ENCODE results near the gene APOOL. TPM values are rescaled to one million over a fixed set of nuclear protein-coding genes. Genes with fewer than 3 reads are reported as not detected.

APOOL gene
- total and polyA plus RNA-seq, 10 of the 15 experiments (the other 5 are each of a cell fraction or from before 2014, with no cell fraction given): 4.4 to 14.7 (median 7.7) TPM

DNA sequence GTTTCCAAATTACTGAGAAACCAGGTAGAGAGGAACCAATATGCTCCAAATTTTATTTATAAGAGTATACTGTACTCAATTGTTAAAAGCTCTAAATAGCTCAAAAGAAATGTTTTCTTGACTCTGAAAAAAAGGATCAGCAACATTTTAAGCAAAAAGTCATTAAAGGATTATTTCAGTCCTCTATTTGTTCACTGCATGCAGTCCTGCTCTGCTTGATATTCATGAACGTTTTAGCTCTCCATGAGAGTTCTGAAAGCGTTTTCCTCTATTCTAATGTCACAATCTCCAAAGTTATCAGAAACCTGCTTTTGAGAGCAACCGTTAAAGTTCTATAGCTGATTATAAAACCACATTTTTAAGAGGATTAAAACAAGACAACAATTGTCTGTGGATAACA is 110.5 kb downstream of the APOOL start:
- in situ Hi-C loops (cut with MboI) (loop anchor here (5.0 kb wide), 1 partner anchor 433 kb away; no protein-coding TSS in a partner anchor), intact Hi-C loops (cut with micrococcal nuclease; ENCODE audit: unreplicated experiment) (loop anchor here (5.0 kb wide), 1 partner anchor 263 kb away; the partner anchor contains the start of gene POF1B)
- DNase-seq (ENCODE audit: low read depth, low spot score) (no peak), FAIRE-seq (no peak), ATAC-seq (no peak)
- no peaks in the 10 kb centered on the region for H4K20me1 ChIP-seq (ENCODE audit: control insufficient read depth, insufficient read depth)
- ChIA-PET POLR2A (no interaction called here), RAD21 (ENCODE audit: unreplicated experiment) (interaction anchor here (1.3 kb wide), 1 partner anchor 430 kb away, joined by 3 read pairs; no protein-coding TSS in a partner anchor), CTCF (interaction anchor here (1.0 to 6.6 kb wide), 6 partner anchors 10 to 432 kb away, joined by 3 to 66 read pairs (median 4); no protein-coding TSS in a partner anchor), SMC1A (ENCODE audit: uncharacterized antibody, unreplicated experiment) (interaction anchor here (0.7 to 2.2 kb wide), 7 partner anchors 10 to 430 kb away, joined by 3 to 6 read pairs (median 4); partner anchors contain the start of gene POF1B)
- no peaks in the 10 kb centered on the region for H3K9me3 ChIP-seq (replicated peaks; ENCODE audit: control insufficient read depth, insufficient read depth, low read length)
- no peaks in the 10 kb centered on the region for H3K4me1 ChIP-seq (ENCODE audit: control insufficient read depth, insufficient read depth, low read length)
- no peak overlapping the region for H3K9ac ChIP-seq (ENCODE audit: control insufficient read depth, insufficient read depth, low read length)
- no peak overlapping the region for H3K4me3 ChIP-seq
- no peak overlapping the region for H3K4me2 ChIP-seq (ENCODE audit: control insufficient read depth, insufficient read depth)
- 8% methylated on average over 3 of the region's 3 CpGs for WGBS (ENCODE audit: insufficient coverage, insufficient replicate concordance, low lambda C conversion rate, missing lambda C conversion rate)
- no peak overlapping the region for H3K27ac ChIP-seq (ENCODE audit: control insufficient read depth, insufficient read depth)
- no peak overlapping the region for H2AFZ ChIP-seq (ENCODE audit: control insufficient read depth, low read depth, low read length)
- no peaks in the 10 kb centered on the region for H3K79me2 ChIP-seq (ENCODE audit: control insufficient read depth, insufficient read depth, low read length)
- H3K27me3 ChIP-seq (replicated peaks in 1 of 2; ENCODE audit: control insufficient read depth in 2 of 2, insufficient read depth in 2 of 2, low read length in 1 of 2): no peaks in the 10 kb centered on the region
- TF ChIP-seq, protein P1, sequence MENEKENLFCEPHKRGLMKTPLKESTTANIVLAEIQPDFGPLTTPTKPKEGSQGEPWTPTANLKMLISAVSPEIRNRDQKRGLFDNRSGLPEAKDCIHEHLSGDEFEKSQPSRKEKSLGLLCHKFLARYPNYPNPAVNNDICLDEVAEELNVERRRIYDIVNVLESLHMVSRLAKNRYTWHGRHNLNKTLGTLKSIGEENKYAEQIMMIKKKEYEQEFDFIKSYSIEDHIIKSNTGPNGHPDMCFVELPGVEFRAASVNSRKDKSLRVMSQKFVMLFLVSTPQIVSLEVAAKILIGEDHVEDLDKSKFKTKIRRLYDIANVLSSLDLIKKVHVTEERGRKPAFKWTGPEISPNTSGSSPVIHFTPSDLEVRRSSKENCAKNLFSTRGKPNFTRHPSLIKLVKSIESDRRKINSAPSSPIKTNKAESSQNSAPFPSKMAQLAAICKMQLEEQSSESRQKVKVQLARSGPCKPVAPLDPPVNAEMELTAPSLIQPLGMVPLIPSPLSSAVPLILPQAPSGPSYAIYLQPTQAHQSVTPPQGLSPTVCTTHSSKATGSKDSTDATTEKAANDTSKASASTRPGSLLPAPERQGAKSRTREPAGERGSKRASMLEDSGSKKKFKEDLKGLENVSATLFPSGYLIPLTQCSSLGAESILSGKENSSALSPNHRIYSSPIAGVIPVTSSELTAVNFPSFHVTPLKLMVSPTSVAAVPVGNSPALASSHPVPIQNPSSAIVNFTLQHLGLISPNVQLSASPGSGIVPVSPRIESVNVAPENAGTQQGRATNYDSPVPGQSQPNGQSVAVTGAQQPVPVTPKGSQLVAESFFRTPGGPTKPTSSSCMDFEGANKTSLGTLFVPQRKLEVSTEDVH (IDR thresholded peaks at IDR 0.05; ENCODE audit: low read depth, partially characterized antibody): no peak
- no peak for TF ChIP-seq LARP7 (IDR thresholded peaks at IDR 0.05)
- no peak for TF ChIP-seq ZBED1 (IDR thresholded peaks at IDR 0.05; ENCODE audit: borderline replicate concordance)
- TF ChIP-seq RAD21 (IDR thresholded peaks at IDR 0.05; ENCODE audit: insufficient read depth, low read depth, low read length): no peak
- TF ChIP-seq, protein P2, sequence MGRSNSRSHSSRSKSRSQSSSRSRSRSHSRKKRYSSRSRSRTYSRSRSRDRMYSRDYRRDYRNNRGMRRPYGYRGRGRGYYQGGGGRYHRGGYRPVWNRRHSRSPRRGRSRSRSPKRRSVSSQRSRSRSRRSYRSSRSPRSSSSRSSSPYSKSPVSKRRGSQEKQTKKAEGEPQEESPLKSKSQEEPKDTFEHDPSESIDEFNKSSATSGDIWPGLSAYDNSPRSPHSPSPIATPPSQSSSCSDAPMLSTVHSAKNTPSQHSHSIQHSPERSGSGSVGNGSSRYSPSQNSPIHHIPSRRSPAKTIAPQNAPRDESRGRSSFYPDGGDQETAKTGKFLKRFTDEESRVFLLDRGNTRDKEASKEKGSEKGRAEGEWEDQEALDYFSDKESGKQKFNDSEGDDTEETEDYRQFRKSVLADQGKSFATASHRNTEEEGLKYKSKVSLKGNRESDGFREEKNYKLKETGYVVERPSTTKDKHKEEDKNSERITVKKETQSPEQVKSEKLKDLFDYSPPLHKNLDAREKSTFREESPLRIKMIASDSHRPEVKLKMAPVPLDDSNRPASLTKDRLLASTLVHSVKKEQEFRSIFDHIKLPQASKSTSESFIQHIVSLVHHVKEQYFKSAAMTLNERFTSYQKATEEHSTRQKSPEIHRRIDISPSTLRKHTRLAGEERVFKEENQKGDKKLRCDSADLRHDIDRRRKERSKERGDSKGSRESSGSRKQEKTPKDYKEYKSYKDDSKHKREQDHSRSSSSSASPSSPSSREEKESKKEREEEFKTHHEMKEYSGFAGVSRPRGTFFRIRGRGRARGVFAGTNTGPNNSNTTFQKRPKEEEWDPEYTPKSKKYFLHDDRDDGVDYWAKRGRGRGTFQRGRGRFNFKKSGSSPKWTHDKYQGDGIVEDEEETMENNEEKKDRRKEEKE (IDR thresholded peaks at IDR 0.05): no peak
- no peak for TF ChIP-seq POLR2AphosphoS5 (IDR thresholded peaks at IDR 0.05; ENCODE audit: low read length)
- TF ChIP-seq, protein P3, sequence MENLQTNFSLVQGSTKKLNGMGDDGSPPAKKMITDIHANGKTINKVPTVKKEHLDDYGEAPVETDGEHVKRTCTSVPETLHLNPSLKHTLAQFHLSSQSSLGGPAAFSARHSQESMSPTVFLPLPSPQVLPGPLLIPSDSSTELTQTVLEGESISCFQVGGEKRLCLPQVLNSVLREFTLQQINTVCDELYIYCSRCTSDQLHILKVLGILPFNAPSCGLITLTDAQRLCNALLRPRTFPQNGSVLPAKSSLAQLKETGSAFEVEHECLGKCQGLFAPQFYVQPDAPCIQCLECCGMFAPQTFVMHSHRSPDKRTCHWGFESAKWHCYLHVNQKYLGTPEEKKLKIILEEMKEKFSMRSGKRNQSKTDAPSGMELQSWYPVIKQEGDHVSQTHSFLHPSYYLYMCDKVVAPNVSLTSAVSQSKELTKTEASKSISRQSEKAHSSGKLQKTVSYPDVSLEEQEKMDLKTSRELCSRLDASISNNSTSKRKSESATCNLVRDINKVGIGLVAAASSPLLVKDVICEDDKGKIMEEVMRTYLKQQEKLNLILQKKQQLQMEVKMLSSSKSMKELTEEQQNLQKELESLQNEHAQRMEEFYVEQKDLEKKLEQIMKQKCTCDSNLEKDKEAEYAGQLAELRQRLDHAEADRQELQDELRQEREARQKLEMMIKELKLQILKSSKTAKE (IDR thresholded peaks at IDR 0.05; ENCODE audit: low read depth, poor library complexity, severe bottlenecking): no peak
- TF ChIP-seq ESRRA (IDR thresholded peaks at IDR 0.05; ENCODE audit: low read length): no peak
- TF ChIP-seq, protein P4, sequence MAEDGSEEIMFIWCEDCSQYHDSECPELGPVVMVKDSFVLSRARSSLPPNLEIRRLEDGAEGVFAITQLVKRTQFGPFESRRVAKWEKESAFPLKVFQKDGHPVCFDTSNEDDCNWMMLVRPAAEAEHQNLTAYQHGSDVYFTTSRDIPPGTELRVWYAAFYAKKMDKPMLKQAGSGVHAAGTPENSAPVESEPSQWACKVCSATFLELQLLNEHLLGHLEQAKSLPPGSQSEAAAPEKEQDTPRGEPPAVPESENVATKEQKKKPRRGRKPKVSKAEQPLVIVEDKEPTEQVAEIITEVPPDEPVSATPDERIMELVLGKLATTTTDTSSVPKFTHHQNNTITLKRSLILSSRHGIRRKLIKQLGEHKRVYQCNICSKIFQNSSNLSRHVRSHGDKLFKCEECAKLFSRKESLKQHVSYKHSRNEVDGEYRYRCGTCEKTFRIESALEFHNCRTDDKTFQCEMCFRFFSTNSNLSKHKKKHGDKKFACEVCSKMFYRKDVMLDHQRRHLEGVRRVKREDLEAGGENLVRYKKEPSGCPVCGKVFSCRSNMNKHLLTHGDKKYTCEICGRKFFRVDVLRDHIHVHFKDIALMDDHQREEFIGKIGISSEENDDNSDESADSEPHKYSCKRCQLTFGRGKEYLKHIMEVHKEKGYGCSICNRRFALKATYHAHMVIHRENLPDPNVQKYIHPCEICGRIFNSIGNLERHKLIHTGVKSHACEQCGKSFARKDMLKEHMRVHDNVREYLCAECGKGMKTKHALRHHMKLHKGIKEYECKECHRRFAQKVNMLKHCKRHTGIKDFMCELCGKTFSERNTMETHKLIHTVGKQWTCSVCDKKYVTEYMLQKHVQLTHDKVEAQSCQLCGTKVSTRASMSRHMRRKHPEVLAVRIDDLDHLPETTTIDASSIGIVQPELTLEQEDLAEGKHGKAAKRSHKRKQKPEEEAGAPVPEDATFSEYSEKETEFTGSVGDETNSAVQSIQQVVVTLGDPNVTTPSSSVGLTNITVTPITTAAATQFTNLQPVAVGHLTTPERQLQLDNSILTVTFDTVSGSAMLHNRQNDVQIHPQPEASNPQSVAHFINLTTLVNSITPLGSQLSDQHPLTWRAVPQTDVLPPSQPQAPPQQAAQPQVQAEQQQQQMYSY (CRISPR knock-in tag; IDR thresholded peaks at IDR 0.05): no peak
- TF ChIP-seq SRF (IDR thresholded peaks at IDR 0.05; ENCODE audit: low read depth in 2 of 2, low read length in 2 of 2): no peak
- TF ChIP-seq ZNF207 (IDR thresholded peaks at IDR 0.05; ENCODE audit: borderline replicate concordance): no peak
- H3K36me3 ChIP-seq (ENCODE audit: control insufficient read depth in 2 of 2, insufficient read depth in 2 of 2, low read length in 1 of 2): no peaks in the 10 kb centered on the region
- no TSS peak for BruUV-seq (replicated peaks)
